Neural cell (in vitro differentiated cells): ENCODE data around the gene AMIGO2.

ENCODE experiments used
- EZH2 ChIP-seq: fragments of 200-600, 300-800 bp; shearing (Covaris generic), sonication (generic); IDR thresholded peaks from 2 replicates; pipeline ENCODE4 v1.6.1; 2014; ENCODE audit warnings: antibody characterized with exemption, low read length, borderline replicate concordance, mild to moderate bottlenecking; ENCODE audit not compliant: insufficient read depth, poor library complexity, severe bottlenecking
- POLR2AphosphoS5 ChIP-seq: IDR thresholded peaks from 2 replicates; pipeline ENCODE4 v1.6.1; 2012
- TAF1 ChIP-seq: IDR thresholded peaks from 2 replicates; pipeline ENCODE4 v1.6.1; 2012; ENCODE audit warnings: low read depth
- TF ChIP-seq, protein P1 (sequence below): fragments of 450-650 bp; IDR thresholded peaks from 2 replicates; pipeline ENCODE4 v1.5.1; 2014; ENCODE audit warnings: antibody characterized with exemption, mild to moderate bottlenecking, moderate library complexity; ENCODE audit not compliant: poor library complexity, severe bottlenecking

GRCh38 chr12:47087088-47087688, 7.4 kb upstream of the AMIGO2 start:
- TF ChIP-seq POLR2AphosphoS5 (no peak), TAF1 (no peak), EZH2 (no peak)
- TF ChIP-seq, protein P1, sequence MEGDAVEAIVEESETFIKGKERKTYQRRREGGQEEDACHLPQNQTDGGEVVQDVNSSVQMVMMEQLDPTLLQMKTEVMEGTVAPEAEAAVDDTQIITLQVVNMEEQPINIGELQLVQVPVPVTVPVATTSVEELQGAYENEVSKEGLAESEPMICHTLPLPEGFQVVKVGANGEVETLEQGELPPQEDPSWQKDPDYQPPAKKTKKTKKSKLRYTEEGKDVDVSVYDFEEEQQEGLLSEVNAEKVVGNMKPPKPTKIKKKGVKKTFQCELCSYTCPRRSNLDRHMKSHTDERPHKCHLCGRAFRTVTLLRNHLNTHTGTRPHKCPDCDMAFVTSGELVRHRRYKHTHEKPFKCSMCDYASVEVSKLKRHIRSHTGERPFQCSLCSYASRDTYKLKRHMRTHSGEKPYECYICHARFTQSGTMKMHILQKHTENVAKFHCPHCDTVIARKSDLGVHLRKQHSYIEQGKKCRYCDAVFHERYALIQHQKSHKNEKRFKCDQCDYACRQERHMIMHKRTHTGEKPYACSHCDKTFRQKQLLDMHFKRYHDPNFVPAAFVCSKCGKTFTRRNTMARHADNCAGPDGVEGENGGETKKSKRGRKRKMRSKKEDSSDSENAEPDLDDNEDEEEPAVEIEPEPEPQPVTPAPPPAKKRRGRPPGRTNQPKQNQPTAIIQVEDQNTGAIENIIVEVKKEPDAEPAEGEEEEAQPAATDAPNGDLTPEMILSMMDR, result no peak
